Osteocyte (in vitro differentiated cells): ENCODE data around the gene CRISP1. TPM values are rescaled to one million over a fixed set of nuclear protein-coding genes. Genes with fewer than 3 reads are reported as not detected.

Experiments used
- DNase-seq: peaks from one replicate; pipeline ENCODE4 v3.0.0; 2021; ENCODE audit warnings: mixed read lengths; ENCODE audit not compliant: unreplicated experiment; ENCODE audit errors: extremely low spot score
- H3K27ac Mint-ChIP-seq: one replicate; pipeline ENCODE4 v1.8.0; 2021; ENCODE audit warnings: mild to moderate bottlenecking, mixed read lengths; ENCODE audit not compliant: unreplicated experiment
- H3K27me3 Mint-ChIP-seq: one replicate; pipeline ENCODE4 v1.8.0; 2021; ENCODE audit warnings: mixed read lengths; ENCODE audit not compliant: unreplicated experiment
- H3K36me3 Mint-ChIP-seq: one replicate; pipeline ENCODE4 v1.8.0; 2021; ENCODE audit warnings: mixed read lengths; ENCODE audit not compliant: unreplicated experiment
- H3K4me1 Mint-ChIP-seq: one replicate; pipeline ENCODE4 v1.8.0; 2021; ENCODE audit warnings: mixed read lengths; ENCODE audit not compliant: unreplicated experiment
- H3K4me3 Mint-ChIP-seq: one replicate; pipeline ENCODE4 v1.8.0; 2021; ENCODE audit warnings: mild to moderate bottlenecking, moderate library complexity, mixed read lengths; ENCODE audit not compliant: unreplicated experiment
- H3K9me3 Mint-ChIP-seq: one replicate; pipeline ENCODE4 v1.8.0; 2021; ENCODE audit warnings: mixed read lengths; ENCODE audit not compliant: unreplicated experiment
- total RNA-seq: library from RNA; stranded (reverse); gene quantifications from 2 replicates; pipeline ENCODE4 v1.2.1, GENCODE V29; 2021
- TF ChIP-seq, protein P1 (sequence below): fragments of 200-600 bp; sonication (generic); IDR thresholded peaks from 2 replicates; pipeline ENCODE4 v1.5.0; 2021; ENCODE audit warnings: antibody characterized with exemption, mild to moderate bottlenecking, moderate library complexity

Gene CRISP1
- total RNA-seq, 1 donor from 2014 or later = not detected

DNA sequence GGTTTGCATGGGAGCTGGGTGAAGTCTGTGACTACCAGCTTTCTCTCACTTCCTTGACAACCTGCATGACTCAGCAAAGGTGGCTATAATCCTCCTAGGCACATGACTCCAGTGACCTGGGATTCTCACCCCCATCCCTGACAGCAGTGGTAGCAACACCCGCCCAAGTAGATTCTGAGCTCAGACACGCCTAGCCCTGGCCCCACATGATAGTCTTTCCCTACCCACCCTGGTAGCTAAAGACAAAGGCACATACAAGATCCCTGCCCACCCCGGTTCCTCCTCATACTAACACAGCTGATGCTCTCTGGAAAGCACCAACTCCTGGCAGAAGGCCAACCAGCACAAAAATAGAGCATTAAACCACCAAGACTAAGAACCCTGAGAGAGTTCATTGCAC is 25.9 kb upstream of the CRISP1 start:
- DNase-seq = peak; percentile 64
- TF ChIP-seq, protein P1, sequence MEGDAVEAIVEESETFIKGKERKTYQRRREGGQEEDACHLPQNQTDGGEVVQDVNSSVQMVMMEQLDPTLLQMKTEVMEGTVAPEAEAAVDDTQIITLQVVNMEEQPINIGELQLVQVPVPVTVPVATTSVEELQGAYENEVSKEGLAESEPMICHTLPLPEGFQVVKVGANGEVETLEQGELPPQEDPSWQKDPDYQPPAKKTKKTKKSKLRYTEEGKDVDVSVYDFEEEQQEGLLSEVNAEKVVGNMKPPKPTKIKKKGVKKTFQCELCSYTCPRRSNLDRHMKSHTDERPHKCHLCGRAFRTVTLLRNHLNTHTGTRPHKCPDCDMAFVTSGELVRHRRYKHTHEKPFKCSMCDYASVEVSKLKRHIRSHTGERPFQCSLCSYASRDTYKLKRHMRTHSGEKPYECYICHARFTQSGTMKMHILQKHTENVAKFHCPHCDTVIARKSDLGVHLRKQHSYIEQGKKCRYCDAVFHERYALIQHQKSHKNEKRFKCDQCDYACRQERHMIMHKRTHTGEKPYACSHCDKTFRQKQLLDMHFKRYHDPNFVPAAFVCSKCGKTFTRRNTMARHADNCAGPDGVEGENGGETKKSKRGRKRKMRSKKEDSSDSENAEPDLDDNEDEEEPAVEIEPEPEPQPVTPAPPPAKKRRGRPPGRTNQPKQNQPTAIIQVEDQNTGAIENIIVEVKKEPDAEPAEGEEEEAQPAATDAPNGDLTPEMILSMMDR = no peak
- no peaks in the 10 kb centered on the region for H3K27me3 Mint-ChIP-seq
- no peak overlapping the region for H3K4me3 Mint-ChIP-seq
- H3K4me1 Mint-ChIP-seq = no peaks in the 10 kb centered on the region
- H3K9me3 Mint-ChIP-seq = peaks cover 36% of the 10 kb centered on the region
- H3K36me3 Mint-ChIP-seq = no peaks in the 10 kb centered on the region
- no peak overlapping the region for H3K27ac Mint-ChIP-seq

DNA sequence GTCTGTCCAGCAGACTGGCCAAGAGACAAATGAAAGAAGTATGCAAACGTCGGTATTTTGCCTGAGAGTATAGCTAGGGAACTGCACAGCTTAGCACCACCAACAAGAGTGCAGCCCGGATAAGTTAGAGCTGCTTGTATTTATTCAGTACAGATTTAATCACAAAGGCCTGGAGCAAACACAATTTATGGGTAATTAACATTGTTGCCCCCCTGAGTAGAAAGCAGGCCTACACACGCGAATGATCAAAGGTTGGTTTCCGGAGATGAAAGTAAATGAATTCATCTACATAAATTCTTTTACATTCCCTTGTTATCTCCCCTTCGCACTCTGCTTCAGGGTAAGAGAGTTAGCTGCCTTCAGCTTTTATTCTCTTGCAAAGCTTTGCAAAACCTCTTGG is 24.7 kb upstream of the CRISP1 start:
- Mint-ChIP-seq H3K4me3 (no peak overlapping the region), H3K4me1 (no peaks in the 10 kb centered on the region), H3K9me3 (peaks cover 29% of the 10 kb centered on the region), H3K36me3 (no peaks in the 10 kb centered on the region), H3K27me3 (no peaks in the 10 kb centered on the region), H3K27ac (no peak overlapping the region)
- DNase-seq = no peak
- TF ChIP-seq, protein P1 = no peak

DNA sequence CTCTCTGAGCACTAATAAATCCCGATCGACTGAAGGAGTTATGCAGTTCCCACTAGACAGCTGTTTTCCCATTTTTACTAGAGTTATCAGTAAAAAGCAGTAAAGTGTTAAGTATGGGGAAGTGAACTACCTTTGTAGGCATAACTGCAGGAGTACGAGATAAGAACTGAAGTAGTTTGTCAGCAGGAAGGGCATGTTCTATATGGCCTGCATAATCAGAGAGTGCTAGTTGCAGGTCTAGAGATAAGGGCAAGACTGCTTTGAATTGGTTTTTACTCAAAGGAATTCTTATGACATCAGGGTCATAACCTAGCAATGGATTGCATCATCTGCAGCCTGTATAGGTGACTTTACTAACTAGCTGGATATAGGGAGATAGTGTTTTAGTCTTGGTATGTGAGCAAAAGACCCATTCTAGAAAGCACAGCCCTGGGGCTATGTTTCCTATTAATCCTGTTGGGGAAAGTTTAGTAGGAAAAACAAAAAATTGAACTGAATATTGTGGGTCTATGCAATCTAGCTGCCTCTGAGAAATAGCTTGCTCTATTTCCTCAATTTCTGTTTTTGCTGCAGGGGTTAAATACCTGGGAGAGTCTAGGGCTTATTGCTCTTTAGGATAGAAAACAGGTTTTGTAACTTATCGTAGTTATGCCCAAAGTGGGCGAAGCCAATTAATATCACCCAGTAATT is 22.6 kb upstream of the CRISP1 start:
- no peaks in the 10 kb centered on the region for H3K36me3 Mint-ChIP-seq
- H3K4me1 Mint-ChIP-seq = no peaks in the 10 kb centered on the region
- TF ChIP-seq, protein P1 = no peak
- no peak overlapping the region for H3K4me3 Mint-ChIP-seq
- H3K9me3 Mint-ChIP-seq = peaks cover 13% of the 10 kb centered on the region
- H3K27ac Mint-ChIP-seq = no peak overlapping the region
- H3K27me3 Mint-ChIP-seq = no peaks in the 10 kb centered on the region
- DNase-seq = no peak

DNA sequence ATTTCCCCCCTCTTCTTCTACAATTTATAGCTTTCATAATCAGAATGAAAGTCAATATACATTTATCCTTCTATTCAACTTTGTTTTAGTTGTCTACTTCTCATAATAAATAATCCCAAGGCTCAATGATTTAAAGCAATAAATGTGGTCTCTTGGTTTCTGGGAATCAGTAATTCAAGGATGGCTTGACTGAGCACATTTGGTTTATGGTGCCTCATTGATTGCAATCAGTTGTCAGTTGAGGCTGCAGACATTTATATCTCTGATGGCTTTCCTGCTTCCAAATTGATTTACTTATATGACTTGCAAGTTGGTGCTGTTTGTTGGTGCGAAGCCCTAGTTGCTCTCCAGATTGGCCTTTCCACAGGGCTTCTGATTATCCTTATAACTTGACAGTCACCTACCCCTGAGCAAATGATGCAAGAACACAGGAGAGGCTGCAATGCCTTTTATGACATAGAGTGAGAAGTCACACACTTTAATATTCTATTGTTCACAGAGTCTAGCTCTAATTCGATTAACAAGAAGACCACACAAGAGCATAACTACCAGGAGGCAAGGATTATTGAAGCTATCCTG is 2.7 kb upstream of the CRISP1 start:
- TF ChIP-seq, protein P1 = no peak
- H3K9me3 Mint-ChIP-seq = peaks cover 7% of the 10 kb centered on the region
- H3K4me3 Mint-ChIP-seq = no peak overlapping the region
- H3K36me3 Mint-ChIP-seq = no peaks in the 10 kb centered on the region
- no peaks in the 10 kb centered on the region for H3K4me1 Mint-ChIP-seq
- no peaks in the 10 kb centered on the region for H3K27me3 Mint-ChIP-seq
- H3K27ac Mint-ChIP-seq = no peak overlapping the region
- no peak for DNase-seq

DNA sequence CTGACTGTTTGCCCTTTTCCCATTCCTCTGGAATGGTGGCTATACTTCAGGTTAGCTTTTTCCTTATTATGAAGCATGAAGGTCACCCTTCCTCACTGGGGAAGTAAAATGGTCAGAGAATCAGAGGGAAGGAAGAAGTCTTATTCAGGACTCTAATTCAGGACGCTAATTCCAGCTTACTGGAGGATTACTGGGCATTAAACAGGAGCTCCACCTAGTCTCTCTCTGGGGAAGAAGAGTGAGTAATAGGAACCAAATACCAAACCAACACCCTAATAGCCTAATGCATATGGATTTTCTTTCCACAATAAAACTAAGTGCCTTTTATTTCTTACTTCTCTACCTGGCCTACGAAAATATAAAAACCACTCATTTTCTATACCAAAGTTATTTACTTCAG is 10.1 kb downstream of the CRISP1 start:
- no peak overlapping the region for H3K4me3 Mint-ChIP-seq
- TF ChIP-seq, protein P1 = no peak
- H3K9me3 Mint-ChIP-seq = no peaks in the 10 kb centered on the region
- H3K27ac Mint-ChIP-seq = no peak overlapping the region
- H3K4me1 Mint-ChIP-seq = no peaks in the 10 kb centered on the region
- H3K27me3 Mint-ChIP-seq = peaks cover 2% of the 10 kb centered on the region
- DNase-seq = no peak
- H3K36me3 Mint-ChIP-seq = no peaks in the 10 kb centered on the region
